ENCODE data around the gene MRTFB.

Gene MRTFB

DNA sequence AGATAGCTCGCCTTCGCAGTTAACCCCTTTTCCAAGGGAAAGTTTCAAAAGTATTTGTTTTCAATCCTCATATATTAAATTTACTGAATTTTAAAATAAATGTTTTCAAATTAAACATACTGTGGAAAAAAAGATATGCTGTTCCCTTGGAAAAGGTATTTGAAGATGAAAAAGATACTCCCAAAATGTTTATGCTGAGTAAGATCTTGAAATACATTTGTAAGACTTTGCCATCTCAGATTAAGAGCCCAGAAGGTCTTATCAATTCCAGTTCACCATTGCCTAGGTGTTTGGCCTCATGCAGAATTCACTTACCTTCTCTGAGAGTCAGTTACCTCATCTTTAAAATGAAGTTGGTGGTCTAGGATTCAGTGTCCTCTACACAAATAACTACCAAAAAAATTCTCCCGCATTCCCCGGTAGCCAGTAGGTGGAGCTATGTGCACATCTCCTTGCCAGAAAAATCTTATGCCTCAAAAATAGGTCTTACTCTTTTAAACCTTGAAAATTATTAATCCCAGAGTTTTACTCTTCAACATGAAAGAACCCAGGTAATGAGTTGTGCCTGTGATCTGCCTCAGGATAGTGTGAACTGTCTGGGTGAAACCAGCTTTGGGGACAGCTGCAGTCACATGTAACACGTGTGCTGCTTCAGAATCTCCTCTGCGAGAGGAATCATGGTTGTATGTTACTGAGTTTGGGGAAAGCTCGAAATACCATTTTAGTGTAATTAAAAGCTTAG lies 178.3 kb downstream of the MRTFB start:
- H3K27me3 Mint-ChIP-seq = no peaks in the 10 kb centered on the region
- no peak overlapping the region for H3K4me3 Mint-ChIP-seq
- ATAC-seq (no peak), DNase-seq (peak; percentile 48)
- no peaks in the 10 kb centered on the region for H3K9me3 Mint-ChIP-seq
- peaks cover 5% of the 10 kb centered on the region for H3K36me3 Mint-ChIP-seq (ENCODE audit: low read depth)
- H3K4me1 Mint-ChIP-seq = peaks cover 4% of the 10 kb centered on the region
- H3K27ac Mint-ChIP-seq = no peak overlapping the region

DNA sequence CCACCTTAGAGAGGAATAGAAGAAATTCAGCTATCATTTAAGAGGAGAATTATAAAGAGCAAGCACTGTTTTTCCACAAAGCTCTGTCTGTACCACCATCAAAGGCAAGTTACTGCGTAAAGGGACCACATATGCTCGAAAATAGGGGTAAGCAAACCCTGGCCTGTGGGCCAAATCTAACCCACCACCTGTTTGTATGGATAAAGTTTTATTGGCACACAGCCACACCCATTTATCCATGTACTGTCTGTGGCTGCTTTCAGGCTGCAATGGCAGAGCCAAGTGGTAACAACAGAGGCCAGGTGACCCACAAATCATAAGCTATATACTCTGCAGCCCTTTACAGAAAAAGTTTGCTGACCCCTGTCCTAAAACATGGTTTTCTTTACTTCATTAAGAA lies 180.3 kb downstream of the MRTFB start:
- H3K9me3 Mint-ChIP-seq = no peaks in the 10 kb centered on the region
- no peaks in the 10 kb centered on the region for H3K27me3 Mint-ChIP-seq
- H3K4me3 Mint-ChIP-seq = no peak overlapping the region
- peaks cover 5% of the 10 kb centered on the region for H3K36me3 Mint-ChIP-seq (ENCODE audit: low read depth)
- H3K4me1 Mint-ChIP-seq = no peaks in the 10 kb centered on the region
- ATAC-seq = no peak
- no peak for DNase-seq
- H3K27ac Mint-ChIP-seq = no peak overlapping the region

DNA sequence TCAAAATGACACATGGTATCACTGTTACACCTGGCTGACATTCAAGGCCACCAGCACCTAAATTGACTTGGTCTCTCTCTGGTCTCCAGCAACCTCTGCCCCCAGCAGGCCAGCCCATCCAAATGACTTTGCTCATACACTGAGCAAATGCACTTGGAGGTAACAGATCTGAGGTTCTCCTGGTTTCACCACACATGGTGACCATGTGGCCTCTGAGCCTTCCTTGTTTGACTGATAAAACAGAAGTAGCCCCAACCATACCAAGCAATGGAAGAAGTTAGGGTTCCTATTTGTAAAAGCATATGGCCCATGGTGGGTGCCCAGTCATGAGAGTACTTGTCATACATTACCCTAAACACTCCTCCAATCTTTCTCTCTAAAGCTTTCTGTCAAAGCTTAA lies 181.7 kb downstream of the MRTFB start:
- H3K4me3 Mint-ChIP-seq = no peak overlapping the region
- DNase-seq = no peak

DNA sequence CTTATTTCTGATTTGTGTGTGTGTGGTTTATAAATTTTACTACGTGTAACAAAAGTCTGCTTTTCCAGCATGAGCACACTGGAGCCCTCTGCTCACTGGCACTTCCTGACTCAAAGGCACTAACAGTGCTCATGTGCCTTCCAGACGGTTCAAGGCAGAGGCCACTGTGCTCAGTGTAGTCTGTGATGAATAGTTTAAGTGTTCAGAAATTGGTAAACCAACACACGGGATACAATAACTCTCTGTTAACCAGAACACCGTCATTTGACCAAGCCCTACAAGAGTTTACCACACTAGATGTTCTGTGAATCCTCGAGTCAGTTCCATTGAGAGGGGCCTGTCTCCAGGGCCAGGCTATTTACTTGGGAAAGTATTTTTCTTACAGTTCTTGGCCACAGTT lies 191.9 kb downstream of the MRTFB start:
- Mint-ChIP-seq H3K9me3 (no peaks in the 10 kb centered on the region), H3K36me3 (ENCODE audit: low read depth) (peaks cover 34% of the 10 kb centered on the region), H3K4me3 (no peak overlapping the region), H3K4me1 (no peaks in the 10 kb centered on the region), H3K27ac (no peak overlapping the region), H3K27me3 (no peaks in the 10 kb centered on the region)
- DNase-seq = no peak
- no peak for ATAC-seq

More for the DNA sequence above, 181.7 kb downstream of the MRTFB start:
- no peaks in the 10 kb centered on the region for H3K9me3 Mint-ChIP-seq
- no peak overlapping the region for H3K27ac Mint-ChIP-seq
- H3K36me3 Mint-ChIP-seq (ENCODE audit: low read depth) = peaks cover 4% of the 10 kb centered on the region
- ATAC-seq = no peak
- no peaks in the 10 kb centered on the region for H3K27me3 Mint-ChIP-seq
- H3K4me1 Mint-ChIP-seq = no peaks in the 10 kb centered on the region

DNA sequence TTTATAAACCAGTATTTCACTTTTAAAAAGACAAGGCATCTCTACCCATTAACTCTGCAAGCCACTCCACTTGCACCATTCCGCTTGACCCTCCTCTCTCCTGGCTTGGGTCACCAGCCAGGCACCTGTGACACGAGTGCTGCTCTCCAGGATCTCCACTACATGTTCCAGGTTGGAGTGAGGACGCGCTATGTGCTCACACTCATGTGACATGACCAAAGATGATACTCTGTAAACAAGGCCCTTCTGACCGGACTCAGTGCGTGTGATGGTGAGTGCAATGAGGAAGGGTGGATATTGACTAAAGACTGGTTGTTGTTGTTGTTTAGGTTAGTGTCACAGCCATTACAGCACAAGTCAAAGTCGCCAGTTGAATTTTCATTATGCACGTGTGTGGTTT lies 192.7 kb downstream of the MRTFB start:
- peaks cover 35% of the 10 kb centered on the region for H3K36me3 Mint-ChIP-seq (ENCODE audit: low read depth)
- H3K4me1 Mint-ChIP-seq = no peaks in the 10 kb centered on the region
- H3K4me3 Mint-ChIP-seq = no peak overlapping the region
- ATAC-seq = no peak
- H3K27ac Mint-ChIP-seq = no peak overlapping the region
- no peaks in the 10 kb centered on the region for H3K27me3 Mint-ChIP-seq
- no peak for DNase-seq
- peaks cover under 1% of the 10 kb centered on the region for H3K9me3 Mint-ChIP-seq

DNA sequence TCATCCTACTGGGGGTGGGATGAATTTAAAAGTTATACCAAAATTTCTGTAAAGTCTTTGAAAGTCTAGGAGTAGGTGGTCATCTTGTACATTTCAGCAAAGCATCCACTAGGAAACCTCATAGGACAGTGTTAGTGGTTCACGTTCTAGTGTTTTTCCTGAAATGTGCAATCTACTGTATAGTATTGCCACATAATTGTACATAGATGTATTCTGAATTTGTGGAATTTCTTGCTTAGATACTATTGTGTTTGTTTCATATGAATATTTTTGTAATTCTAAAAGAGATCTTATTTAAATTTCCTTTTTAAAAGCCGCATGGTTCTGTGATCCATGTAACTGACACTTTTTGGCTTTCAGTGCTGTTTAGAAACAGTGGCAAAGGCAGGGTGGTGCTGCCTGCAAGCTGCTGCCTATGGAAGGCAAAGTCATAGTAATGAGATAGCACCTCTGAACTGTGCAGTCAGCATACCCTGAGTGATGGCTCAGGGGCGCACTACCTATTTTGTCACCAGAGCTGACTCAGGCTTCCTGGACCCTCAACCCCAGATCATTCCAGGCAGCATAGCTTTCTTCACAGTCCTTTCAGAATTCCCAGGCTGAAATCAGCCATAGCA lies 193.3 kb downstream of the MRTFB start:
- DNase-seq (no peak), ATAC-seq (no peak)
- Mint-ChIP-seq H3K4me3 (no peak overlapping the region), H3K9me3 (peaks cover 7% of the 10 kb centered on the region), H3K27ac (no peak overlapping the region), H3K27me3 (no peaks in the 10 kb centered on the region), H3K36me3 (ENCODE audit: low read depth) (peaks cover 39% of the 10 kb centered on the region), H3K4me1 (no peaks in the 10 kb centered on the region)

DNA sequence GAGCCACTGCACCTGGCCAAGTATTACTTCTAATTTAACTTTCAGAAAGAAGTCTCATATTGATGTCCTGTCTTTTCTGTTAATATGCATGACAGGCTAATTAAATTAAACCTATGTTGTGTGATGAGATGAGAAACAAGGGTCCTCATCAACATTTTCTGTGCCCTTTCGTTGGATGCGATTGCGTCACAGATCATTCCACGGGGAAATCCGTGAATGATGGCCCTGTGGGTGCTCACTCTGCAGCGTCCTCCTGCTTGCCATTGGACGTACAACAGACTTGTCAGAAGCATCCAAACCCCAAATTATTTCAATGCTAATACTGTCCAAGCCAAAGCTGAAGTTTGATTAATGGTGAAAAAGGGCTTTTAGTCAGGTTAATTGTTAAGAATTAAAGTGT lies 197.0 kb downstream of the MRTFB start:
- no peaks in the 10 kb centered on the region for H3K27me3 Mint-ChIP-seq
- H3K27ac Mint-ChIP-seq = no peak overlapping the region
- peaks cover 32% of the 10 kb centered on the region for H3K36me3 Mint-ChIP-seq (ENCODE audit: low read depth)
- H3K4me1 Mint-ChIP-seq = no peaks in the 10 kb centered on the region
- H3K4me3 Mint-ChIP-seq = no peak overlapping the region
- ATAC-seq (no peak), DNase-seq (no peak)
- peaks cover 16% of the 10 kb centered on the region for H3K9me3 Mint-ChIP-seq

DNA sequence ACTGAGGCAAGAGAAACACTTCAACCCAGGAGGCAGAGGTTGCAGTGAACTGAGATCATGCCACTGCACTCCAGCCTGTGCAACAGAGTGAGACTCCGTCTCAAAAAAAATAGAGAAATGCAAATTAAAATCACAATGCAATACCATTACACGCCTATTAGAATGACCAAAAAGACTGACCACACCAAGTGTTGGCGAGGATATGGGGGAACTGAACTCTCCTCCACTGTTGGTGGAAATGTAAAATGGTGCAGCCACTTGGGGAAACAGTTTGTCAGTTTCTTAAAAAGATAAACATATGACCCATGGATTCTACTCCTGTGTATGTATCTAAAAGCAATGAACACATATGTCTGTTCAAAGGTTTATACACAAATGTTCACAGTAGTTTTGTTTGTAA lies 204.8 kb downstream of the MRTFB start:
- Mint-ChIP-seq H3K27me3 (peaks cover 2% of the 10 kb centered on the region), H3K9me3 (no peaks in the 10 kb centered on the region), H3K36me3 (ENCODE audit: low read depth) (no peaks in the 10 kb centered on the region), H3K4me1 (no peaks in the 10 kb centered on the region), H3K27ac (no peak overlapping the region), H3K4me3 (no peak overlapping the region)
- DNase-seq (no peak), ATAC-seq (no peak)

DNA sequence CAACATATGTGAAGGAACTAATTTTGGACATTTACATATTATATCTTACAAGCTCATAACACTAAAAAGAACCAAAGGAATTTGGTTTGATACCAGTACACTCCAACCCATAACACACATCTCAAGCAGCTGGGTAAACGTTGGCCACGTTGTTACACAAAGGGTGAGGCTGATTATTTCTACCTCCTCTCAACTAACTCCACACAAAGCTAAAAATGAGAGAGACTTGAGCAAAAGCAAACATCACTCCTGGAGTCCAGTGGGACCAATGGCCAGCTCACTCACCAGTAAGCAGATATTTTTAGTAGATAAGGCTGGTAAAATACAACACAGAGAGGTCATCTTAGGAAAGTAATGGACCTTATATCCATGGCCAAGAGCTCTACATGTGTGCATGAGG lies 207.6 kb downstream of the MRTFB start:
- DNase-seq (no peak), ATAC-seq (no peak)
- Mint-ChIP-seq H3K9me3 (no peaks in the 10 kb centered on the region), H3K4me3 (no peak overlapping the region), H3K4me1 (no peaks in the 10 kb centered on the region), H3K27ac (no peak overlapping the region), H3K36me3 (ENCODE audit: low read depth) (no peaks in the 10 kb centered on the region), H3K27me3 (peaks cover 2% of the 10 kb centered on the region)

DNA sequence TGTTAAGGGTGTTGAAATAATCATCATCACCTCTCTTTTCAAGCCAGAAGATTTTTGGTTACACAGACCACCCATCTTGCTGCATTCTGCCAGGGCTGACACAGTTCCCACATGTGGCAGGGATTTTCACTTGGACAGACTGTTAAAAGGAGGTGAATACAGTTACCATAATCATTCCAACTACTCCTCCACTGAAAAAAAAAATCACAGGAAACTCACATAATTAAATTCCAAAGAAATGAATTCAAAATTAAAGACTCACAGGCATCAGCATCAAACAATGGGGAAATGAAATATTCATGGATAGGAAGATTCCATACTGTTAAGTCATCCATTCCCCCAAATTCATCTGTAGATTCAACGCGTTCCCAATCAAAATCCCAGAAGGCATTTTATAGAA lies 209.4 kb downstream of the MRTFB start:
- Mint-ChIP-seq H3K27ac (no peak overlapping the region), H3K9me3 (no peaks in the 10 kb centered on the region), H3K27me3 (no peaks in the 10 kb centered on the region), H3K4me3 (no peak overlapping the region), H3K4me1 (peaks cover 8% of the 10 kb centered on the region), H3K36me3 (ENCODE audit: low read depth) (no peaks in the 10 kb centered on the region)
- ATAC-seq = no peak
- DNase-seq = no peak

DNA sequence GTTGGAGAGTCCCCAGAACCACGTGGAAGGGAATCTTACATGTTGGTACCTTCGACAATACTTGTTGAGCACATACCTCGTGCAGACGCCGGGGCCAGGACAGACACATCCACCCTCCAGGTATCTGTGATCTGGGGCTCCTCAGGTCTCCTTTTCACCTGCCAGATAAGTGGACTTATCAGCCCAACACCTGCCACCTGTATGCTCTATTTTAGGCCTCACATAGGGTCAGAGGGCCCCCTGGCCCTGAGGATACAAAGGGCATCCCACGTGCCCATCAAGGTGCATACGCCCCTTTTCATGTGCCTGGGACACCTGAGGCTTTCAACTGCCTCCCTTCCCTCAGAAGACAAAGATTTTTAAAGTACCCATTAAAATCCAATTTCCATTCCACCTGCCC lies 212.7 kb downstream of the MRTFB start:
- H3K27me3 Mint-ChIP-seq = no peaks in the 10 kb centered on the region
- H3K27ac Mint-ChIP-seq = no peak overlapping the region
- peaks cover 17% of the 10 kb centered on the region for H3K4me1 Mint-ChIP-seq
- ATAC-seq (no peak), DNase-seq (no peak)
- H3K36me3 Mint-ChIP-seq (ENCODE audit: low read depth) = no peaks in the 10 kb centered on the region
- peaks cover 3% of the 10 kb centered on the region for H3K9me3 Mint-ChIP-seq
- no peak overlapping the region for H3K4me3 Mint-ChIP-seq

DNA sequence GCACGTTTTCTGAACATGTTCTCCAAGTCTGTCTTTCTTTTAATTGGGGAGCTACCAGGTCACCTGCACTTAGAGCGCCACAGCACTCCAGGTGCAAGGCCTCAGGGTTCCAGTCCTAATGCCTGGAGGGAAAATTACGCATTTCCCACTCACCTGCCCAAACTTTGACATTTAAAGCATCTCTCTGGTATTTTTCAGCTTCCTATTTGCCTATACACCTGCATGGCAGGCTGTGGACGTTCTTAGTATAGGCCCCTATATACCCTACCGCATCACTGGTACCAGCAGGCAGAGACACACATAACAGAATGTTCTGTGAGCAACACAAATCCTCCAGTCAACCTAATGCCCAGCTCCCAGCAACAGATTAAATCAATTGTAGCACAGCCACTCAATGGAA lies 213.3 kb downstream of the MRTFB start:
- no peak for ATAC-seq
- Mint-ChIP-seq H3K4me3 (peak overlapping the region; percentile 84), H3K27ac (no peak overlapping the region), H3K36me3 (ENCODE audit: low read depth) (peaks cover 2% of the 10 kb centered on the region), H3K4me1 (peaks cover 17% of the 10 kb centered on the region), H3K27me3 (no peaks in the 10 kb centered on the region), H3K9me3 (peaks cover 8% of the 10 kb centered on the region)
- DNase-seq = no peak

DNA sequence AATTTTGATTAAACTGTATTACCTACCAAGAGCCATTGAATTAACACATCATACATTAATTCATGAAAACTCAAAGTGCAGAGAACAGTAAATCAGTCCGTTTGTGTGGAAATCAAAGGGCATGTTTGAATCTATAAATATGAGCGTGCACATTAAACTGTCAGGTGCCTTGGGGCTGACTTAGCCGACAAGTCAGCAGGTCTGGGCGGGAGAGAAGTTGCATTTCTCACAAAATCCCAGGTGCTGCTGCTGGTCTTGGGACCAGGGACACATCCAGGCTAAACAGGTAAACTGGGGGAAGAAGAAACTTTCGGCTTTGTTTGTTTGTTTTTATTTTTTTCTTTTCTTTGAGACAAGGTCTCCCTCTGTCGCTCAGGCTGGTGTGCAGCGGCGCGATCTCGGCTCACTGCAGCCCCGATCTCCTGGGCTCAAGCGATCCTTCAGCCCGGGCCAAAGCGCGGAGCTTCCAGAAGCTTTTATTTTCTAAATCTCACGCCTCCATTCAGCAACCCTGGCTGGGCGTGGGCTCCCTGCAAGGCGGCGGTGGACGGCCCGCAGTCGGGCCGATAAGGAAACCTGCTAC lies 213.9 kb downstream of the MRTFB start:
- Mint-ChIP-seq H3K36me3 (ENCODE audit: low read depth) (peaks cover 3% of the 10 kb centered on the region), H3K27me3 (no peaks in the 10 kb centered on the region), H3K4me3 (peak overlapping the region; percentile 84), H3K9me3 (peaks cover 15% of the 10 kb centered on the region), H3K4me1 (peaks cover 17% of the 10 kb centered on the region), H3K27ac (peak overlapping the region; percentile 64)
- no peak for DNase-seq
- ATAC-seq = peak; percentile 50

DNA sequence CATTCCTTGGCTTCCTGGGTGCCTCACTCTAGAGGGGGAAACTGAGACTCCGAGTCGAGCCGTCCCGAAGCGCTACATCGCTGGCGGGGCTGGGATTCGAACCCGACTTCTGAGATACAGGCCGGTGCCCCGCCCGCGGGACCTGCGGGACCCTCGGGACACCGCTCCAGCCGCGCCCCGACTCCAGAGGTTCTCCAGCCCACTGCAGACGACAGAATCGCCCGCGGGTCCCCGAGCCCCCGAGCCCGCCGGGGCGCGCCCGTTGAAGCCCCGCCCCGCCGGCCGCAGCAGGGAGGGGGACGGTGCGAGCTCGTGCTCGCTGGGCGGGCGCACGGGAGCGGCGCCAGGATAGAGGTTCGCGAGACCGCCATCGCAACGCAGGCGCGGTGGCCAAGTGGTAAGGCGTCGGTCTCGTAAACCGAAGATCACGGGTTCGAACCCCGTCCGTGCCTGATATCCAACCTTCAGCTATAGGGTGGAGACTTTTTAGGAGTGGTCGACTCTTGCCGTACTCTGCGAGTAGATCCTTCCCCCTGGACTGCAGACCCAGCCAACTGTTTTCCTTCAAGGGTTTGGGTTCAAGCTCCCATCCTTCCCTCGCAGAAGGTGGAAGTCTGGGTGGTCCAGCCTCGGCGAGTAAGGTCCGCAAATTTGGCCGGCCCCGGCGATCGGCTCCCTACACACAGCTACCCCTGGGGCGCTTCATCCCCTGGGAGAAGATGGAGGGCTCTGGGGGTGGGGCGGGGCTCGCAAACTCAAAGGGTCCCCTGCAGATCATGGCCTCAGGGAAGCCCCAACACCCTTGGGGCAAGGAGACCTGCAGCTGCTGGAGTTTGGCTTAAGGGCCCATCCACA lies 214.6 kb downstream of the MRTFB start:
- peak overlapping the region; percentile 64 for H3K27ac Mint-ChIP-seq
- peak overlapping the region; percentile 84 for H3K4me3 Mint-ChIP-seq
- H3K9me3 Mint-ChIP-seq = peaks cover 18% of the 10 kb centered on the region
- H3K27me3 Mint-ChIP-seq = no peaks in the 10 kb centered on the region
- ATAC-seq (peak; percentile 89), DNase-seq (peak; percentile 95)
- peaks cover 17% of the 10 kb centered on the region for H3K4me1 Mint-ChIP-seq
- H3K36me3 Mint-ChIP-seq (ENCODE audit: low read depth) = peaks cover 4% of the 10 kb centered on the region
